ENCODE measurements around the gene SLC6A15. TPM values are rescaled to one million over a fixed set of nuclear protein-coding genes. Genes with fewer than 3 reads are reported as not detected.

Gene SLC6A15
- total and polyA plus RNA-seq, 2 donors (not counting 1 experiment from before 2014, with no cell fraction given) = 0.30 to 0.99 TPM

GRCh38 chr12:84810611-84811010 is 102.0 kb downstream of the SLC6A15 start:
- H3K27me3 ChIP-seq (ENCODE audit: control insufficient read depth, insufficient read depth, low read length) = no peaks in the 10 kb centered on the region
- TF ChIP-seq CTCF (conservative IDR thresholded peaks at IDR 0.05 in 1 of 2, IDR thresholded peaks at IDR 0.05 in 1 of 2; ENCODE audit: low read depth in 1 of 2, low read length in 2 of 2) (no peak), EZH2 (IDR thresholded peaks at IDR 0.05; ENCODE audit: low read length, missing control alignments) (no peak)
- DNase-seq (ENCODE audit: low read depth in 2 of 2) = no peak
- H3K36me3 ChIP-seq (ENCODE audit: control insufficient read depth, insufficient read depth, low read length) = no peaks in the 10 kb centered on the region
- no peaks in the 10 kb centered on the region for H3K9me3 ChIP-seq (ENCODE audit: control insufficient read depth, insufficient read depth, low read depth, low read length)
- no peaks in the 10 kb centered on the region for H4K20me1 ChIP-seq (ENCODE audit: control insufficient read depth, extremely low read depth, insufficient read depth, low read length)
- H2AFZ ChIP-seq (ENCODE audit: low read length) = no peak overlapping the region
- no peak overlapping the region for H3K4me3 ChIP-seq (replicated peaks in 1 of 4; ENCODE audit: control extremely low read depth in 1 of 4, insufficient read depth in 1 of 4, low read depth in 3 of 4, low read length in 4 of 4)
- no peak overlapping the region for H3K4me2 ChIP-seq (ENCODE audit: extremely low read depth, insufficient read depth, low read length)
- no peak overlapping the region for H3K9ac ChIP-seq (ENCODE audit: insufficient read depth, low read length)
- no peaks in the 10 kb centered on the region for H3K4me1 ChIP-seq (ENCODE audit: control insufficient read depth, extremely low read depth, insufficient read depth, low read length)
- H3K79me2 ChIP-seq (ENCODE audit: control insufficient read depth, insufficient read depth, low read length) = no peaks in the 10 kb centered on the region
- H3K27ac ChIP-seq (ENCODE audit: insufficient read depth, low read length) = no peak overlapping the region

Other genes starting within 250 kb of the SLC6A15 start
- not detected in 2 replicates for gene TSPAN19, start 123.5 kb upstream of the SLC6A15 start, total RNA-seq
- gene TSPAN19, start 123.5 kb upstream of the SLC6A15 start, polyA plus RNA-seq = not detected in 2 replicates
- under 0.01 TPM in 2 replicates for gene LRRIQ1, start 123.6 kb upstream of the SLC6A15 start, total RNA-seq
- 0.05 and 0.33 TPM in 2 replicates for gene LRRIQ1, start 123.6 kb upstream of the SLC6A15 start, polyA plus RNA-seq

All from fibroblast of lung (primary cell).